SK-N-SH treated with all-trans-retinoic acid at 6 μM for 48 hours (cell line): ENCODE data around the gene GALNT13.

Experiments
- ATAC-seq: fragments of 200-7000 bp; cut with Tn5 transposase; 3 replicates; pipeline ENCODE4 v1.9.1; 2020; ENCODE audit warnings: mild to moderate bottlenecking, moderate library complexity
- BACH2 ChIP-seq: fragments of 250-450 bp; sonication (Bioruptor Pico); IDR thresholded peaks from 2 replicates; pipeline ENCODE4 v1.9.0; 2021; ENCODE audit warnings: mild to moderate bottlenecking, borderline replicate concordance
- CREB5 ChIP-seq: fragments of 250-450 bp; sonication (Bioruptor Pico); IDR thresholded peaks from 2 replicates; pipeline ENCODE4 v1.5.1; 2020; ENCODE audit warnings: low read depth, mild to moderate bottlenecking, moderate library complexity
- CSDC2 ChIP-seq: fragments of 250-450 bp; sonication (Bioruptor Pico); IDR thresholded peaks from 2 replicates; pipeline ENCODE4 v1.5.0; 2020; ENCODE audit warnings: mild to moderate bottlenecking, moderate library complexity
- CSRNP3 ChIP-seq: fragments of 250-450 bp; sonication (Bioruptor Pico); IDR thresholded peaks from 2 replicates; pipeline ENCODE4 v1.5.1; 2021; ENCODE audit warnings: mild to moderate bottlenecking, moderate library complexity
- ESRRG ChIP-seq: fragments of 250-450 bp; sonication (Bioruptor Pico); IDR thresholded peaks from 2 replicates; pipeline ENCODE4 v1.6.1; 2021; ENCODE audit warnings: mild to moderate bottlenecking
- GLIS3 ChIP-seq: fragments of 250-450 bp; sonication (Bioruptor Pico); IDR thresholded peaks from 2 replicates; pipeline ENCODE4 v1.5.0; 2020; ENCODE audit warnings: mild to moderate bottlenecking, moderate library complexity
- OSR1 ChIP-seq: fragments of 250-450 bp; sonication (Bioruptor Pico); IDR thresholded peaks from 2 replicates; pipeline ENCODE4 v1.8.0; 2022; ENCODE audit warnings: moderate library complexity, mild to moderate bottlenecking, inconsistent platforms
- PATZ1 ChIP-seq: fragments of 250-450 bp; sonication (Bioruptor Pico); IDR thresholded peaks from 2 replicates; pipeline ENCODE4 v1.8.0; 2020; ENCODE audit warnings: mild to moderate bottlenecking, moderate library complexity, borderline replicate concordance
- PPARA ChIP-seq: fragments of 250-450 bp; sonication (Bioruptor Pico); IDR thresholded peaks from 2 replicates; pipeline ENCODE4 v1.5.0; 2020; ENCODE audit warnings: mild to moderate bottlenecking, borderline replicate concordance
- RARB ChIP-seq: fragments of 250-450 bp; sonication (Bioruptor Pico); IDR thresholded peaks from 2 replicates; pipeline ENCODE4 v1.8.0; 2021; ENCODE audit warnings: mild to moderate bottlenecking, moderate library complexity
- SNAI2 ChIP-seq: fragments of 250-450 bp; sonication (Bioruptor Pico); IDR thresholded peaks from 2 replicates; pipeline ENCODE4 v1.5.0; 2020; ENCODE audit warnings: mild to moderate bottlenecking, moderate library complexity
- TCF4 ChIP-seq: fragments of 250-450 bp; sonication (Bioruptor Pico); IDR thresholded peaks from 2 replicates; pipeline ENCODE4 v1.8.0; 2021; ENCODE audit warnings: mild to moderate bottlenecking, moderate library complexity, borderline replicate concordance
- TSHZ2 ChIP-seq: fragments of 250-450 bp; sonication (Bioruptor Pico); IDR thresholded peaks from 2 replicates; pipeline ENCODE4 v1.5.0; 2020; ENCODE audit warnings: mild to moderate bottlenecking, moderate library complexity
- ZC3H10 ChIP-seq: fragments of 250-450 bp; sonication (Bioruptor Pico); IDR thresholded peaks from 2 replicates; pipeline ENCODE4 v1.5.1; 2021; ENCODE audit warnings: mild to moderate bottlenecking, moderate library complexity
- ZFP30 ChIP-seq: fragments of 450-650 bp; formaldehyde crosslinking; IDR thresholded peaks from 2 replicates; pipeline ENCODE4 v1.5.0; 2022; ENCODE audit warnings: mild to moderate bottlenecking, moderate library complexity
- ZNF565 ChIP-seq: fragments of 450-650 bp; formaldehyde crosslinking; conservative IDR thresholded peaks from 2 replicates; pipeline ENCODE4 v1.5.0; 2020; ENCODE audit warnings: low read depth, mild to moderate bottlenecking, moderate library complexity
- ZNF70 ChIP-seq: fragments of 450-650 bp; formaldehyde crosslinking; IDR thresholded peaks from 2 replicates; pipeline ENCODE4 v1.5.0; 2020; ENCODE audit warnings: mild to moderate bottlenecking, moderate library complexity

GALNT13 gene

GRCh38 chr2:154489266-154489858 is 617.6 kb downstream of the GALNT13 start (continued):
- TF ChIP-seq CREB5 (CRISPR knock-in tag) (no peak), TSHZ2 (no peak), OSR1 (no peak), ESRRG (CRISPR knock-in tag) (no peak), CSDC2 (CRISPR knock-in tag) (no peak)

- no peak for TF ChIP-seq PATZ1
- TF ChIP-seq CSRNP3 (CRISPR knock-in tag) = no peak
- no peak for TF ChIP-seq BACH2 (CRISPR knock-in tag)
- TF ChIP-seq SNAI2 (CRISPR knock-in tag) = no peak
- TF ChIP-seq ESRRG (CRISPR knock-in tag) = no peak
- TF ChIP-seq TCF4 (CRISPR knock-in tag) = no peak
- no peak for TF ChIP-seq TSHZ2
- no peak for TF ChIP-seq GLIS3 (CRISPR knock-in tag)
- no peak for ATAC-seq
Observed at GRCh38 chr2:154490530-154490929, 618.8 kb downstream of the GALNT13 start.

- no peak for TF ChIP-seq BACH2 (CRISPR knock-in tag)
- no peak for ATAC-seq
Observed at GRCh38 chr2:154495455-154495868, 623.7 kb downstream of the GALNT13 start.

GRCh38 chr2:154497019-154497418 is 625.3 kb downstream of the GALNT13 start:
- no peak for ATAC-seq
- TF ChIP-seq OSR1 (no peak), ZNF70 (no peak), ZC3H10 (CRISPR knock-in tag) (no peak), RARB (CRISPR knock-in tag) (no peak), ZFP30 (CRISPR knock-in tag) (no peak), TSHZ2 (no peak), ESRRG (CRISPR knock-in tag) (no peak), ZNF565 (no peak), TCF4 (CRISPR knock-in tag) (no peak), CSRNP3 (CRISPR knock-in tag) (no peak), CREB5 (CRISPR knock-in tag) (no peak), GLIS3 (CRISPR knock-in tag) (no peak), PPARA (no peak), BACH2 (CRISPR knock-in tag) (no peak)
